ENCODE data around the gene MEX3C. TPM values are rescaled to one million over a fixed set of nuclear protein-coding genes. Genes with fewer than 3 reads are reported as not detected.

MEX3C gene
- total RNA-seq, 1 experiment from 2014 or later = 45.0 TPM

DNA sequence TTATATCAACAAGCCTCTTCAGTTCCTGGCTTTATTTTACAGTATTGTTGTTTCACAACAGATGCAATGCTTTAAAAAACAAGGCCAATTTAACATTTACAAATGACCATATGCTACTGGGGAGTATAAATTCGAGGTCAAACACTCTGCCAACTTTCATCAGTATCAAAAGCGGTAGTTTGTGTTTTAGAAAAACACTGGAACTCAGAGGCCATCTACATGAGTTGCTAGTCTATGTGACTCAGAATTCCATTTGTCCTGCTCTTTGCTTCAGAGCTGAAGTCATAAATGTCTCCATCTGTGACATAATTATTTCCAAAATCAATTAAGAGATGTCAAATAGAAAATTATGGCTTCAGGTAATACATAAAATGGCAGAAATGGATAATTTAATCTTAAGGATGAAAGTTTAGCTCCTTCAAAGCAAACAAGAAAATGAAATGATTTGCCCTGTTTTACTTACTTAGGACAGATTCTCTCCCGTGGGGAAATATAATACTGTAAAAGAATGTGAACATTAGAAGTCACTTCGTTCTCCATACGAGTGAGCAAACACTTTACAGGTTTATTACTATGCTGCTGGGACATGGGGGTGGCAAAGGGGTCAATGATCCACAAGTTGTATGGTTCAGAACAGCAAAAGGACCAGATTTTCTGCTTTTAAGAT, 3.7 kb downstream of the MEX3C start:
- Histone ChIP-seq H4K20me1 (ENCODE audit: insufficient read depth) (no peaks in the 10 kb centered on the region), H2AFZ (ENCODE audit: low read depth, low read length, poor library complexity, severe bottlenecking) (no peak overlapping the region), H3K9me3 (ENCODE audit: control insufficient read depth in 1 of 2, insufficient read depth in 1 of 2, low read depth in 1 of 2, low read length in 2 of 2) (no peaks in the 10 kb centered on the region), H3K27me3 (ENCODE audit: insufficient read depth, low read length) (no peaks in the 10 kb centered on the region), H3K27ac (ENCODE audit: low read depth, low read length) (no peak overlapping the region), H3K36me3 (ENCODE audit: control insufficient read depth in 1 of 2, insufficient read depth in 2 of 2, low read length in 2 of 2) (no peaks in the 10 kb centered on the region), H3K4me2 (ENCODE audit: low read length) (no peak overlapping the region), H3K9me2 (ENCODE audit: insufficient read depth) (no peaks in the 10 kb centered on the region), H3K4me3 (replicated peaks in 1 of 2; ENCODE audit: low read depth in 1 of 2, low read length in 2 of 2) (no peak overlapping the region), H3K79me2 (ENCODE audit: insufficient read depth, low read length) (peaks cover 78% of the 10 kb centered on the region), H3K9ac (ENCODE audit: low read length) (no peak overlapping the region), H3K4me1 (ENCODE audit: control insufficient read depth in 1 of 2, insufficient read depth in 2 of 2, low read length in 2 of 2) (peaks cover 8 to 21% of the 10 kb centered on the region in 2 experiments; a peak in 3 of 4 replicates)
- ChIA-PET RAD21 (ENCODE audit: low non-redundant PET in 1 of 2, low total read pairs in 2 of 2, uncharacterized antibody in 2 of 2, unreplicated experiment in 2 of 2) (no interaction called here), CTCF (no interaction called here), POLR2A (no interaction called here)
- intact Hi-C loops (cut with micrococcal nuclease) = no loop called here
- TF ChIP-seq ZFX (IDR thresholded peaks at IDR 0.05) (no peak), YY1 (IDR thresholded peaks at IDR 0.05; ENCODE audit: extremely low read depth, insufficient replicate concordance, low read depth, low read length) (no peak), SRF (IDR thresholded peaks at IDR 0.05; ENCODE audit: low read depth) (no peak), ZBTB33 (IDR thresholded peaks at IDR 0.05; ENCODE audit: extremely low read depth, insufficient replicate concordance, low read length) (no peak), SIN3A (IDR thresholded peaks at IDR 0.05; ENCODE audit: low read depth) (no peak), CEBPB (IDR thresholded peaks at IDR 0.05; ENCODE audit: low read depth) (no peak), TCF7L2 (IDR thresholded peaks at IDR 0.05; ENCODE audit: borderline replicate concordance, extremely low read depth, insufficient read depth, insufficient read length) (no peak), EZH2phosphoT487 (IDR thresholded peaks at IDR 0.05; ENCODE audit: borderline replicate concordance) (no peak), POLR2A (IDR thresholded peaks at IDR 0.05; ENCODE audit: borderline replicate concordance, extremely low read depth, insufficient read depth, insufficient read length) (no peak)
- DNase-seq (ENCODE audit: low read depth, low spot score) (no peak), ATAC-seq (no peak)
- BruUV-seq (replicated peaks) = no TSS peak
